Trophoblast cell (in vitro differentiated cells and primary cell): ENCODE measurements around the gene ASAP2.

Experiments
- DNase-seq, 2 donors: peaks; one replicate each; pipeline ENCODE4 v3.0.0-alpha.2; 2016
- H2AFZ ChIP-seq: 2 replicates; pipeline ENCODE4 v1.6.1; 2013; ENCODE audit warnings: low read length, moderate library complexity, mild to moderate bottlenecking; ENCODE audit not compliant: insufficient read depth, poor library complexity
- H2AK5ac ChIP-seq: 2 replicates; pipeline ENCODE4 v1.6.1; 2013; ENCODE audit warnings: mild to moderate bottlenecking, low read length
- H2BK120ac ChIP-seq: 2 replicates; pipeline ENCODE4 v1.6.1; 2013; ENCODE audit warnings: low read length, mild to moderate bottlenecking, moderate library complexity; ENCODE audit not compliant: insufficient read depth, poor library complexity
- H2BK12ac ChIP-seq: 2 replicates; pipeline ENCODE4 v1.6.1; 2013; ENCODE audit warnings: mild to moderate bottlenecking, low read length, moderate library complexity
- H2BK5ac ChIP-seq: 2 replicates; pipeline ENCODE4 v1.6.1; 2013; ENCODE audit warnings: low read length, low read depth, moderate library complexity, mild to moderate bottlenecking; ENCODE audit not compliant: poor library complexity
- H3K14ac ChIP-seq: 2 replicates; pipeline ENCODE4 v1.6.1; 2013; ENCODE audit warnings: mild to moderate bottlenecking, low read length
- H3K18ac ChIP-seq: 2 replicates; pipeline ENCODE4 v1.6.1; 2013; ENCODE audit warnings: mild to moderate bottlenecking, low read length
- H3K23ac ChIP-seq: 2 replicates; pipeline ENCODE4 v1.6.1; 2013; ENCODE audit warnings: low read length
- H3K27ac ChIP-seq: 2 replicates; pipeline ENCODE4 v1.5.1; 2013; ENCODE audit warnings: low read depth, mild to moderate bottlenecking, inconsistent platforms, low read length, moderate library complexity
- H3K27me3 ChIP-seq: 2 replicates; pipeline ENCODE4 v1.6.1; 2013; ENCODE audit warnings: inconsistent platforms, mild to moderate bottlenecking, low read length, moderate library complexity; ENCODE audit not compliant: insufficient read depth
- H3K36me3 ChIP-seq, 2 experiments: 1 replicate in 1 of 2; 2 replicates in 1 of 2; pipeline ENCODE4 v1.6.1; 2013; ENCODE audit warnings: low read length in 2 of 2, mild to moderate bottlenecking in 2 of 2, moderate library complexity in 1 of 2; ENCODE audit not compliant: insufficient read depth in 2 of 2, control insufficient read depth in 1 of 2
- H3K4ac ChIP-seq: 2 replicates; pipeline ENCODE4 v1.6.1; 2013; ENCODE audit warnings: low read depth, mild to moderate bottlenecking, low read length, moderate library complexity
- H3K4me1 ChIP-seq, 2 experiments: 1 replicate in 1 of 2; 2 replicates in 1 of 2; pipeline ENCODE4 v1.6.1; 2013; ENCODE audit warnings: low read length in 2 of 2, mild to moderate bottlenecking in 2 of 2, moderate library complexity in 1 of 2; ENCODE audit not compliant: insufficient read depth in 2 of 2, control insufficient read depth in 1 of 2
- H3K4me2 ChIP-seq: 2 replicates; pipeline ENCODE4 v1.6.1; 2013; ENCODE audit warnings: inconsistent platforms, mild to moderate bottlenecking, low read length, moderate library complexity
- H3K4me3 ChIP-seq: 2 replicates; pipeline ENCODE4 v1.5.1; 2013; ENCODE audit warnings: mild to moderate bottlenecking, low read depth, low read length, inconsistent platforms
- H3K79me1 ChIP-seq: one replicate; pipeline ENCODE4 v1.6.1; 2013; ENCODE audit warnings: low read length
- H3K79me2 ChIP-seq: 2 replicates; pipeline ENCODE4 v1.6.1; 2013; ENCODE audit warnings: low read length, mild to moderate bottlenecking; ENCODE audit not compliant: control insufficient read depth, insufficient read depth, poor library complexity
- H3K9ac ChIP-seq: 2 replicates; pipeline ENCODE4 v1.6.1; 2013; ENCODE audit warnings: mild to moderate bottlenecking, low read length
- H3K9me3 ChIP-seq: 2 replicates; pipeline ENCODE4 v1.6.1; 2013; ENCODE audit warnings: low read depth, mild to moderate bottlenecking, control low read depth, inconsistent platforms, low read length; ENCODE audit not compliant: insufficient read depth
- H4K12ac ChIP-seq: 2 replicates; pipeline ENCODE4 v1.6.1; 2013; ENCODE audit warnings: low read depth, mild to moderate bottlenecking, low read length, moderate library complexity
- H4K8ac ChIP-seq: 2 replicates; pipeline ENCODE4 v1.6.1; 2013; ENCODE audit warnings: low read depth, mild to moderate bottlenecking, low read length, moderate library complexity
- H4K91ac ChIP-seq: one replicate; pipeline ENCODE4 v1.6.1; 2013; ENCODE audit warnings: low read depth, mild to moderate bottlenecking, low read length, moderate library complexity
- WGBS: extraction: QIAGEN DNeasy Blood & Tissue Kit; methylation state at CpG from one replicate; pipeline ENCODE4 v1.1.7; 2013; ENCODE audit warnings: missing lambda C conversion rate; ENCODE audit not compliant: insufficient read length, insufficient coverage; ENCODE audit errors: extremely low coverage; 5-methylcytosine and 5-hydroxymethylcytosine counted together

ASAP2 gene

DNA sequence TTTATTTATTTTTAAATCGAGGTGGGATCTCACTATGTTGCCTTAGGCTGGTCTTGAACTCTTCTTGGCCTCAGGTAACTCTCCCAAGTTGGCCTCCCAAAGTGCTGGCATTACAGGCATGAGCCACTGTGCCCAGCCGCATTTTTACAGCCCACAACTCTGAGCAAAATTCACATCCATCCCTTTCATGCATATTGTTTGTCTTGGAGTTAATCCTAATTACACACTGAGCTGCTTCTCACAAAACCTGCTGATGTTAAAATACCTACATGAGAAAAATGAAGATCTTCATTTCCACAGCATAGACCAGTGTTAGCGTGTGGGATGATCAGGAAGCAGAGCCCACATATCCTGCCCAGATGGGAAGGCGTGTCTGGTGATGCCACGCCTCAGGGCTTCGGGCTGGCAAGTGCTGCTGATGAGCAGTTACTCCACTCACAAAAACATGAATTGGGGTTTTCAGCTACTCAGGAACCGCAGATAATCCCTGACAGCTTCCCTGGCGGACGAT, 202.1 kb downstream of the ASAP2 start:
- peaks cover 2% of the 10 kb centered on the region for H3K9me3 ChIP-seq
- H2AK5ac ChIP-seq = no peak overlapping the region
- peaks cover 19 to 33% of the 10 kb centered on the region in 2 experiments for H3K36me3 ChIP-seq
- no peak overlapping the region for H3K9ac ChIP-seq
- no peak overlapping the region for H3K4me3 ChIP-seq
- H4K91ac ChIP-seq = no peak overlapping the region
- H4K12ac ChIP-seq = no peak overlapping the region
- WGBS = no CpG with 5 or more reads among the region's 9 CpGs
- H3K4ac ChIP-seq = no peak overlapping the region
- DNase-seq = no peak
- H3K27ac ChIP-seq = no peak overlapping the region
- H3K79me1 ChIP-seq = no peaks in the 10 kb centered on the region
- no peak overlapping the region for H3K18ac ChIP-seq
- peaks cover 0 to 2% of the 10 kb centered on the region in 2 experiments for H3K4me1 ChIP-seq
- no peak overlapping the region for H4K8ac ChIP-seq
- H3K14ac ChIP-seq = no peak overlapping the region
- no peak overlapping the region for H3K4me2 ChIP-seq
- no peak overlapping the region for H2BK12ac ChIP-seq
- no peak overlapping the region for H3K23ac ChIP-seq
- H3K27me3 ChIP-seq = no peaks in the 10 kb centered on the region
- no peak overlapping the region for H2BK5ac ChIP-seq
- H2AFZ ChIP-seq = no peak overlapping the region
- H3K79me2 ChIP-seq = no peaks in the 10 kb centered on the region
- H2BK120ac ChIP-seq = no peak overlapping the region

DNA sequence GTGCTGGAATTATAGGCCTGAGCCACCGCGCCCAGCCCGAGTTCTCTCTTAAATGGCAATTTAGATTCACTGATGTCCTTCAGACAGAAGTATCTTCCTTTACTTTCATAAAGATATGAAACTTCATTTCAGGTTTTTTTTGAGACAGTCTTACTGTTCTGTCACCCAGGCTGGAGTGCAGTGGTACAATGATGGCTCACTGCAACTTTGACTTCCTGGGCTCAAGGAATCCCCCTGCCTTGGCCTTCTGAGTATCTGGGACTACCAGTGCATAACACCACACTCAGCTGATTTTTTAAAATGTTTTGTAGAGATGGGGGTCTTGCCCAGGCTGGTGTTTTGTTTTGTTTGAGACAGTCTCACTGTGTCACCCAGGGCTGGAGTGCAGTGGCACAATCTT, 203.5 kb downstream of the ASAP2 start:
- no peaks in the 10 kb centered on the region for H3K27me3 ChIP-seq
- no peak overlapping the region for H4K8ac ChIP-seq
- H3K4me1 ChIP-seq = peaks cover 0 to 2% of the 10 kb centered on the region in 2 experiments
- H4K12ac ChIP-seq = no peak overlapping the region
- H3K18ac ChIP-seq = no peak overlapping the region
- H3K4me2 ChIP-seq = no peak overlapping the region
- no peak overlapping the region for H2BK12ac ChIP-seq
- no peak overlapping the region for H2BK5ac ChIP-seq
- H3K27ac ChIP-seq = no peak overlapping the region
- no peak overlapping the region for H4K91ac ChIP-seq
- WGBS = no CpG with 5 or more reads among the region's 3 CpGs
- no peak for DNase-seq
- H3K79me1 ChIP-seq = no peaks in the 10 kb centered on the region
- no peak overlapping the region for H2AFZ ChIP-seq
- no peaks in the 10 kb centered on the region for H3K79me2 ChIP-seq
- H3K23ac ChIP-seq = no peak overlapping the region
- no peak overlapping the region for H3K4ac ChIP-seq
- no peak overlapping the region for H2BK120ac ChIP-seq
- peaks cover 2% of the 10 kb centered on the region for H3K9me3 ChIP-seq
- peaks cover 19 to 33% of the 10 kb centered on the region in 2 experiments for H3K36me3 ChIP-seq
- no peak overlapping the region for H3K9ac ChIP-seq
- no peak overlapping the region for H2AK5ac ChIP-seq
- H3K4me3 ChIP-seq = no peak overlapping the region
- no peak overlapping the region for H3K14ac ChIP-seq

DNA sequence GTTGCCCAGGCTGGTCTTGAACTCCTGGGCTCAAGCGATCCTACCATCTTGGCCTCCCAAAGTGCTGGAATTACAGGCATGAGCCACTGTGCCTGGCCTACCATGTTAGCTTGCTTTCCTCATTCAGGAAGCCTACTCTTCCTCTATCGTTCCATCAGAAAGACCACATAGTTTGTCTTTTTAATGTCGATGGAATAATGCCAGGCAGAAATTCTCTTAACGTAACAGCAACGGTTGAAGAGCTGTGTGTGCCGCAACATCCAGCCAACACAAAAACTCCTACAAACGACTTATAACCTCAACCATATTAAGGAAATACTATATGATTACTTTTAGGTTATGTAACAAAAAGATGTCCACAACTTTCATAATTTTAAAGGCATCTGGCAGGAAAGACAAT, 206.2 kb downstream of the ASAP2 start:
- no peaks in the 10 kb centered on the region for H3K79me2 ChIP-seq
- WGBS = no CpG with 5 or more reads among the region's 7 CpGs
- H2BK12ac ChIP-seq = no peak overlapping the region
- H3K9me3 ChIP-seq = no peaks in the 10 kb centered on the region
- H3K14ac ChIP-seq = no peak overlapping the region
- no peak overlapping the region for H3K4me2 ChIP-seq
- H4K91ac ChIP-seq = no peak overlapping the region
- H2AK5ac ChIP-seq = no peak overlapping the region
- no peak overlapping the region for H3K4ac ChIP-seq
- no peaks in the 10 kb centered on the region for H3K27me3 ChIP-seq
- H3K4me1 ChIP-seq = peaks cover 0 to 5% of the 10 kb centered on the region in 2 experiments
- no peak overlapping the region for H3K4me3 ChIP-seq
- H3K27ac ChIP-seq = no peak overlapping the region
- no peak overlapping the region for H3K23ac ChIP-seq
- H3K36me3 ChIP-seq = peaks cover 14 to 21% of the 10 kb centered on the region in 2 experiments
- H3K79me1 ChIP-seq = no peaks in the 10 kb centered on the region
- no peak overlapping the region for H2BK5ac ChIP-seq
- H4K12ac ChIP-seq = no peak overlapping the region
- H3K9ac ChIP-seq = no peak overlapping the region
- H2AFZ ChIP-seq = no peak overlapping the region
- DNase-seq = no peak
- H4K8ac ChIP-seq = no peak overlapping the region
- H3K18ac ChIP-seq = no peak overlapping the region
- H2BK120ac ChIP-seq = no peak overlapping the region

GRCh38 chr2:9415516-9416169, 209.0 kb downstream of the ASAP2 start:
- H2BK120ac ChIP-seq = no peak overlapping the region
- no peak overlapping the region for H2AFZ ChIP-seq
- peak overlapping the region; percentile 11 for H3K18ac ChIP-seq
- no peak overlapping the region for H3K4me3 ChIP-seq
- DNase-seq = no peak
- H3K9ac ChIP-seq = no peak overlapping the region
- H3K27me3 ChIP-seq = no peaks in the 10 kb centered on the region
- H3K36me3 ChIP-seq = peaks cover 9 to 10% of the 10 kb centered on the region in 2 experiments
- no peak overlapping the region for H4K91ac ChIP-seq
- no peak overlapping the region for H3K4ac ChIP-seq
- no peak overlapping the region for H2BK5ac ChIP-seq
- no peaks in the 10 kb centered on the region for H3K79me2 ChIP-seq
- WGBS = no CpG with 5 or more reads among the region's 16 CpGs
- no peak overlapping the region for H4K8ac ChIP-seq
- H2BK12ac ChIP-seq = no peak overlapping the region
- H2AK5ac ChIP-seq = no peak overlapping the region
- no peak overlapping the region for H3K4me2 ChIP-seq
- no peak overlapping the region for H3K23ac ChIP-seq
- peaks cover 0 to 5% of the 10 kb centered on the region in 2 experiments for H3K4me1 ChIP-seq
- no peak overlapping the region for H4K12ac ChIP-seq
- H3K14ac ChIP-seq = no peak overlapping the region
- H3K9me3 ChIP-seq = no peaks in the 10 kb centered on the region
- H3K27ac ChIP-seq = no peak overlapping the region
- H3K79me1 ChIP-seq = no peaks in the 10 kb centered on the region
